ENCODE measurements around the gene TENM4.

- no peak for TF ChIP-seq ZBTB33 (IDR thresholded peaks at IDR 0.05)
- TF ChIP-seq, protein P1, sequence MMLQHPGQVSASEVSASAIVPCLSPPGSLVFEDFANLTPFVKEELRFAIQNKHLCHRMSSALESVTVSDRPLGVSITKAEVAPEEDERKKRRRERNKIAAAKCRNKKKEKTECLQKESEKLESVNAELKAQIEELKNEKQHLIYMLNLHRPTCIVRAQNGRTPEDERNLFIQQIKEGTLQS (IDR thresholded peaks at IDR 0.05) = no peak
- TF ChIP-seq CTCF (IDR thresholded peaks at IDR 0.05; ENCODE audit: low read depth, low read length, missing input control) = no peak
- no peak for TF ChIP-seq REST (IDR thresholded peaks at IDR 0.05)
- TF ChIP-seq YY1 (IDR thresholded peaks at IDR 0.05) = no peak
- TF ChIP-seq TAF1 (conservative IDR thresholded peaks at IDR 0.05) = no peak
- TF ChIP-seq, protein P2, sequence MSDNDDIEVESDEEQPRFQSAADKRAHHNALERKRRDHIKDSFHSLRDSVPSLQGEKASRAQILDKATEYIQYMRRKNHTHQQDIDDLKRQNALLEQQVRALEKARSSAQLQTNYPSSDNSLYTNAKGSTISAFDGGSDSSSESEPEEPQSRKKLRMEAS (IDR thresholded peaks at IDR 0.05) = no peak
Measured at GRCh38 chr11:79480864-79481263, 40.0 kb upstream of the TENM4 start.
